K562 (cell line): ENCODE data around the gene ACTR5. TPM values are rescaled to one million over a fixed set of nuclear protein-coding genes. Genes with fewer than 3 reads are reported as not detected.

Experiments
- CHD2 ChIP-seq: IDR thresholded peaks from 2 replicates; pipeline ENCODE4 v1.6.1; 2011; ENCODE audit warnings: low read depth, low read length
- E2F8 ChIP-seq: fragments of 450-650 bp; IDR thresholded peaks from 2 replicates; pipeline ENCODE4 v1.7.1; 2018; ENCODE audit warnings: mild to moderate bottlenecking, low read depth; ENCODE audit not compliant: partially characterized antibody
- FOS ChIP-seq: IDR thresholded peaks from 3 replicates; pipeline ENCODE4 v1.6.1; 2011; ENCODE audit not compliant: insufficient read length; ENCODE audit errors: extremely low read depth
- GABPB2 ChIP-seq: fragments of 250-450 bp; sonication (Bioruptor Pico); conservative IDR thresholded peaks from 2 replicates; pipeline ENCODE4 v1.5.1; 2021; ENCODE audit warnings: mild to moderate bottlenecking
- HDAC8 ChIP-seq: fragments of 450-650 bp; IDR thresholded peaks from 2 replicates; pipeline ENCODE4 v1.6.1; 2016; ENCODE audit warnings: mild to moderate bottlenecking, missing genetic modification characterization, moderate library complexity, missing compliant biosample characterization
- IFI16 ChIP-seq: fragments of 250-450 bp; sonication (Bioruptor Pico); IDR thresholded peaks from 2 replicates; pipeline ENCODE4 v2.1.2; 2022; ENCODE audit warnings: mild to moderate bottlenecking, inconsistent platforms
- ILF3 ChIP-seq: fragments of 450-650 bp; IDR thresholded peaks from 2 replicates; pipeline ENCODE4 v1.6.1; 2018; ENCODE audit warnings: antibody characterized with exemption, mild to moderate bottlenecking, moderate library complexity, borderline replicate concordance
- L3MBTL2 ChIP-seq: fragments of 450-650 bp; IDR thresholded peaks from 2 replicates; pipeline ENCODE4 v1.6.1; 2016; ENCODE audit warnings: mild to moderate bottlenecking, moderate library complexity
- MEF2A ChIP-seq: IDR thresholded peaks from 2 replicates; pipeline ENCODE4 v1.6.1; 2011; ENCODE audit warnings: low read depth, mild to moderate bottlenecking, low read length, moderate library complexity; ENCODE audit not compliant: control insufficient read depth
- STAT5B ChIP-seq: fragments of 250-450 bp; sonication (Bioruptor Pico); IDR thresholded peaks from 2 replicates; pipeline ENCODE4 v1.8.0; 2021; ENCODE audit warnings: mild to moderate bottlenecking, inconsistent platforms
- THRAP3 ChIP-seq: fragments of 450-650 bp; IDR thresholded peaks from 2 replicates; pipeline ENCODE4 v1.6.1; 2016; ENCODE audit warnings: mild to moderate bottlenecking, inconsistent platforms, borderline replicate concordance
- ZBED1 ChIP-seq: IDR thresholded peaks from 2 replicates; pipeline ENCODE4 v1.6.1; 2014
- ZNF431 ChIP-seq: sonication (generic); formaldehyde crosslinking; IDR thresholded peaks from 2 replicates; pipeline ENCODE4 v1.8.0; 2022; ENCODE audit warnings: mild to moderate bottlenecking, missing genetic modification reagents
- ZNF436 ChIP-seq: fragments of 250-450, 450-650 bp; sonication (Bioruptor Pico); formaldehyde crosslinking; IDR thresholded peaks from 2 replicates; pipeline ENCODE4 v1.7.0; 2020; ENCODE audit warnings: mild to moderate bottlenecking
- ZNF778 ChIP-seq: fragments of 450-650 bp; formaldehyde crosslinking; IDR thresholded peaks from 2 replicates; pipeline ENCODE4 v1.4.0; 2020; ENCODE audit warnings: mild to moderate bottlenecking, moderate library complexity
- ZNF79 ChIP-seq: fragments of 250-450 bp; sonication (Bioruptor Pico); IDR thresholded peaks from 2 replicates; pipeline ENCODE4 v1.4.0; 2020; ENCODE audit warnings: low read depth, mild to moderate bottlenecking, moderate library complexity
- polyA plus RNA-seq, 8 experiments: library from polyadenylated mRNA; depleted of rRNA in 4 of 8; stranded (reverse) in 5 of 8; unstranded in 3 of 8; fragments of >200 nt; fragmentation: Nextera tagmentation in 2 of 8; fragmentation: Illumina TruSeq in 1 of 8; extraction: Ambion mirVana in 2 of 8; extraction: Trizol in 1 of 8; gene quantifications; 2 replicates each; pipeline versions ENCODE4 v1.2.1 to v1.2.3, GENCODE V29; 2011 to 2014; ENCODE audit warnings: inconsistent platforms in 1 of 8, missing spikeins in 1 of 8
- total RNA-seq, 7 experiments: library from RNA; depleted of rRNA in 6 of 7; stranded (reverse); fragments of >200 nt in 6 of 7; fragmentation: Illumina TruSeq in 2 of 7; extraction: Trizol in 2 of 7; gene quantifications; 2 replicates each; pipeline versions ENCODE4 v1.2.1 to v1.2.3, GENCODE V29; 2011 to 2021; ENCODE audit warnings: low replicate concordance in 1 of 7
- TF ChIP-seq, protein P1 (sequence below): fragments of 450-650 bp; formaldehyde crosslinking; IDR thresholded peaks from 2 replicates; pipeline ENCODE4 v1.4.0; 2020; ENCODE audit warnings: mild to moderate bottlenecking
- TF ChIP-seq, protein P2 (sequence below), 2 experiments: fragments of 450-650 bp in 1 of 2; sonication (generic) in 1 of 2; formaldehyde crosslinking in 1 of 2; IDR thresholded peaks in 1 of 2; conservative IDR thresholded peaks in 1 of 2; 2 replicates each; pipeline versions ENCODE4 v1.6.1 to v1.8.1; 2016 to 2023; ENCODE audit warnings: mild to moderate bottlenecking in 2 of 2, moderate library complexity in 2 of 2, inconsistent platforms in 1 of 2, missing genetic modification reagents in 1 of 2
- TF ChIP-seq, protein P3 (sequence below): fragments of 450-650 bp; IDR thresholded peaks from 2 replicates; pipeline ENCODE4 v1.6.1; 2016; ENCODE audit warnings: low read depth, mild to moderate bottlenecking, moderate library complexity
- TF ChIP-seq, protein P4 (sequence below): fragments of 450-650 bp; formaldehyde crosslinking; IDR thresholded peaks from 2 replicates; pipeline ENCODE4 v1.4.0; 2020; ENCODE audit warnings: mild to moderate bottlenecking, moderate library complexity

Gene ACTR5
- total and polyA plus RNA-seq, 9 of the 15 experiments (the other 6 are each of a cell fraction or from before 2014, with no cell fraction given): 0.93 to 18.8 (median 12.9) TPM

- no peak for TF ChIP-seq IFI16 (CRISPR knock-in tag)
- TF ChIP-seq, protein P1, sequence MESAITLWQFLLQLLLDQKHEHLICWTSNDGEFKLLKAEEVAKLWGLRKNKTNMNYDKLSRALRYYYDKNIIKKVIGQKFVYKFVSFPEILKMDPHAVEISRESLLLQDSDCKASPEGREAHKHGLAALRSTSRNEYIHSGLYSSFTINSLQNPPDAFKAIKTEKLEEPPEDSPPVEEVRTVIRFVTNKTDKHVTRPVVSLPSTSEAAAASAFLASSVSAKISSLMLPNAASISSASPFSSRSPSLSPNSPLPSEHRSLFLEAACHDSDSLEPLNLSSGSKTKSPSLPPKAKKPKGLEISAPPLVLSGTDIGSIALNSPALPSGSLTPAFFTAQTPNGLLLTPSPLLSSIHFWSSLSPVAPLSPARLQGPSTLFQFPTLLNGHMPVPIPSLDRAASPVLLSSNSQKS (CRISPR knock-in tag): no peak
- TF ChIP-seq, protein P2, sequence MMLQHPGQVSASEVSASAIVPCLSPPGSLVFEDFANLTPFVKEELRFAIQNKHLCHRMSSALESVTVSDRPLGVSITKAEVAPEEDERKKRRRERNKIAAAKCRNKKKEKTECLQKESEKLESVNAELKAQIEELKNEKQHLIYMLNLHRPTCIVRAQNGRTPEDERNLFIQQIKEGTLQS (IDR thresholded peaks at IDR 0.05): no peak
- TF ChIP-seq, protein P2 (CRISPR knock-in tag; conservative IDR thresholded peaks at IDR 0.05): no peak
- no peak for TF ChIP-seq GABPB2 (CRISPR knock-in tag)
- TF ChIP-seq, protein P3, sequence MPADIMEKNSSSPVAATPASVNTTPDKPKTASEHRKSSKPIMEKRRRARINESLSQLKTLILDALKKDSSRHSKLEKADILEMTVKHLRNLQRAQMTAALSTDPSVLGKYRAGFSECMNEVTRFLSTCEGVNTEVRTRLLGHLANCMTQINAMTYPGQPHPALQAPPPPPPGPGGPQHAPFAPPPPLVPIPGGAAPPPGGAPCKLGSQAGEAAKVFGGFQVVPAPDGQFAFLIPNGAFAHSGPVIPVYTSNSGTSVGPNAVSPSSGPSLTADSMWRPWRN: no peak
- no peak for TF ChIP-seq FOS
- no peak for TF ChIP-seq THRAP3
- no peak for TF ChIP-seq ZBED1
- TF ChIP-seq ZNF431 (CRISPR knock-in tag): 0 out of 2 replicates have a peak, but pooled peaks have one; percentile 51
- no peak for TF ChIP-seq ILF3
- TF ChIP-seq ZNF436 (CRISPR knock-in tag): no peak
- TF ChIP-seq, protein P4, sequence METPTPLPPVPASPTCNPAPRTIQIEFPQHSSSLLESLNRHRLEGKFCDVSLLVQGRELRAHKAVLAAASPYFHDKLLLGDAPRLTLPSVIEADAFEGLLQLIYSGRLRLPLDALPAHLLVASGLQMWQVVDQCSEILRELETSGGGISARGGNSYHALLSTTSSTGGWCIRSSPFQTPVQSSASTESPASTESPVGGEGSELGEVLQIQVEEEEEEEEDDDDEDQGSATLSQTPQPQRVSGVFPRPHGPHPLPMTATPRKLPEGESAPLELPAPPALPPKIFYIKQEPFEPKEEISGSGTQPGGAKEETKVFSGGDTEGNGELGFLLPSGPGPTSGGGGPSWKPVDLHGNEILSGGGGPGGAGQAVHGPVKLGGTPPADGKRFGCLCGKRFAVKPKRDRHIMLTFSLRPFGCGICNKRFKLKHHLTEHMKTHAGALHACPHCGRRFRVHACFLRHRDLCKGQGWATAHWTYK (CRISPR knock-in tag): no peak
- no peak for TF ChIP-seq ZNF79 (CRISPR knock-in tag)
- TF ChIP-seq CHD2: no peak
- no peak for TF ChIP-seq ZNF778 (CRISPR knock-in tag)
- no peak for TF ChIP-seq E2F8
- no peak for TF ChIP-seq STAT5B (CRISPR knock-in tag)
- no peak for TF ChIP-seq MEF2A
- peak; percentile 37 for TF ChIP-seq L3MBTL2
- TF ChIP-seq HDAC8: no peak
These were observed at the start of gene ACTR5 (continued) for GRCh38 chr20:38748097-38748860.
